Right lung (tissue), 5 donors: ENCODE results near the gene PTGES3L. TPM values are rescaled to one million over a fixed set of nuclear protein-coding genes. Genes with fewer than 3 reads are reported as not detected.
"Not testable (repeated sequence)": the region's sequence is repeated elsewhere in the genome, so short reads cannot be mapped to it uniquely, and the experiment has no call there.

Source experiments
- DNase-seq, 2 donors: peaks; one replicate each; pipeline ENCODE4 v3.0.0-alpha.2; 2013
- polyA plus RNA-seq, 5 donors: library from polyadenylated mRNA; unstranded; fragments of 120-200 nt; gene quantifications; one replicate each; pipeline versions ENCODE4 v1.2.1 to v1.2.3, GENCODE V29; 2013; ENCODE audit warnings: inconsistent platforms in 1 of 5, low replicate concordance in 1 of 5; ENCODE audit not compliant: insufficient read length in 5 of 5, insufficient read depth in 1 of 5

The PTGES3L gene
- polyA plus RNA-seq, 5 donors: 1.8 to 5.2 (median 2.1) TPM

DNA sequence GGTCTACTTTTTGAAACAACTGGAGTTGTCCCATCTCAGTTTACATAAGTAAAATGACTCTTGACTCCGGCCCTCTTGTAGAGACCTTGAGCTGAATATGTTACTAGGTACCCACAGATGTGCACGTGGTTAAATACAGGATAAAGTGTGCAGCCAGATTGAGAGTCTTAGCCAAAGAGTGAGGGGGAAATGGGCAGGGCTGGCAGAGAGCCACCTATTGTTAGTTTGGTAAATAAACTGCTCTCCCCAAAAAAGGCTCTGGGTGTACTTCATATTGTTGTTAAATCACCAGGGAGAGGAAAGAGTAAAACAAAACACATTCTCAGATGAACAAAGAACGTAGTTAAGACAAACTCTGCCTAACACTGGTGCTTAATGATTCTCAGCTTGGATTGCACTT, 59.0 kb downstream of the PTGES3L start:
- peak in 1 of 2 donors; percentile 52 for DNase-seq

- no peak for DNase-seq
These were observed 59.6 kb downstream of the PTGES3L start for GRCh38 chr17:42920106-42920900.

DNA sequence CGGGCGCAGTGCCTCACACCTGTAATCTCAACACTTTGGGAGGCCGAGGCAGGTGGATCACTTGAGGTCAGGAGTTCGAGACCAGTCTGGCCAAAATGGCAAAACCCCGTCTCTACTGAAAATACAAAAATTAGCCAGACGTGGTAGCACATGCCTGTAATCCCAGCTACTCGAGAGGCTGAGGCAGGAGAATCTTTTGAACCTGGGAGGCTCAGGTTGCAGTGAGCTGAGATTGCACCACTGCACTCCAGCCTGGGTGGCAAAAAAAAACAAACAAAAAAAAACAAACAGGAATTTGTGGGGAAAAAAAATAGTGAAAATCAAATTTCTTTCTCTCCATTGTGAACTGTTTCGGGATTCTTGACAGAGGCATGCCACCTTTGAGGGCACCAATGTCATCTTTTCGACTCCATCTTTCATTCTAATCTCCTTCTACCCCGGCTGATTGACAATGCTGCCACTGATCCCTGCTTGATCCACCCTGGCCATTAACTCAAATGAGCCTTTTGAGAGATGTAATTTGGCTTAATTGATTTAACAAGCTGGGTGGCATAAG, 60.3 kb downstream of the PTGES3L start:
- DNase-seq: not testable (repeated sequence)

- peak in 1 of 2 donors; percentile 46 for DNase-seq
These were observed 60.9 kb downstream of the PTGES3L start for GRCh38 chr17:42918902-42919521.

Other genes starting within 250 kb of the PTGES3L start
- gene EZH1, start 235.0 kb downstream of the PTGES3L start, polyA plus RNA-seq: 10 to 100 TPM; 27.1 to 51.7 (median 37.1) TPM
- gene RAMP2, start 218.9 kb downstream of the PTGES3L start, polyA plus RNA-seq: 100 to 1,000 TPM; 155 to 221 (median 188) TPM
- 10 to 100 TPM; 66.5 to 77.3 (median 74.6) TPM for gene VPS25, start 206.6 kb downstream of the PTGES3L start, polyA plus RNA-seq
- gene WNK4, start 199.5 kb downstream of the PTGES3L start, polyA plus RNA-seq: 1 to 10 TPM in 4 of 5 donors, under 1 TPM in 1; 0.82 to 2.1 (median 1.6) TPM
- gene COA3, start 181.4 kb downstream of the PTGES3L start, polyA plus RNA-seq: 10 to 100 TPM; 83.6 to 96.6 (median 86.7) TPM
- gene CNTD1, start 181.2 kb downstream of the PTGES3L start, polyA plus RNA-seq: 1 to 10 TPM; 2.3 to 3.2 (median 2.9) TPM
- 10 to 100 TPM; 53.9 to 79.4 (median 68.0) TPM for gene BECN1, start 155.8 kb downstream of the PTGES3L start, polyA plus RNA-seq
- 10 to 100 TPM; 65.8 to 81.2 (median 74.9) TPM for gene PSME3, start 146.7 kb downstream of the PTGES3L start, polyA plus RNA-seq
- 1 to 10 TPM; 1.8 to 3.1 (median 2.6) TPM for gene AOC2, start 135.5 kb downstream of the PTGES3L start, polyA plus RNA-seq
- 100 to 1,000 TPM; 116 to 203 (median 162) TPM for gene AOC3, start 128.9 kb downstream of the PTGES3L start, polyA plus RNA-seq
- under 1 TPM in 4 of 5 donors, not detected in 1; 0.04 to 0.12 (median 0.05) TPM for gene G6PC1, start 79.3 kb downstream of the PTGES3L start, polyA plus RNA-seq
- 10 to 100 TPM; 60.1 to 83.9 (median 66.5) TPM for gene AARSD1, start 15.6 kb downstream of the PTGES3L start, polyA plus RNA-seq
- 10 to 100 TPM; 10.1 to 12.6 (median 10.6) TPM for gene RUNDC1, start 485 bp upstream of the PTGES3L start, polyA plus RNA-seq
- 1,000 to 10,000 TPM; 1,519 to 2,134 (median 1,704) TPM for gene RPL27, start 18.3 kb upstream of the PTGES3L start, polyA plus RNA-seq
- gene IFI35, start 26.7 kb upstream of the PTGES3L start, polyA plus RNA-seq: 10 to 100 TPM; 14.6 to 20.5 (median 16.0) TPM
- 100 to 1,000 TPM; 105 to 148 (median 128) TPM for gene VAT1, start 42.3 kb upstream of the PTGES3L start, polyA plus RNA-seq
- gene RND2, start 45.2 kb upstream of the PTGES3L start, polyA plus RNA-seq: 1 to 10 TPM; 1.6 to 2.2 (median 1.9) TPM
- gene BRCA1, start 145.3 kb upstream of the PTGES3L start, polyA plus RNA-seq: 10 to 100 TPM; 10.4 to 24.6 (median 17.4) TPM
- 100 to 1,000 TPM in 4 of 5 donors, 10 to 100 TPM in 1; 80.4 to 126 (median 108) TPM for gene NBR1, start 191.1 kb upstream of the PTGES3L start, polyA plus RNA-seq
- 10 to 100 TPM in 4 of 5 donors, 1 to 10 TPM in 1; 9.1 to 12.0 (median 11.0) TPM for gene TMEM106A, start 231.8 kb upstream of the PTGES3L start, polyA plus RNA-seq
- gene CCDC200, start 248.5 kb upstream of the PTGES3L start, polyA plus RNA-seq: 10 to 100 TPM in 4 of 5 donors, 1 to 10 TPM in 1; 8.8 to 19.9 (median 16.0) TPM